ENCODE results near the gene RTKN2. TPM values are rescaled to one million over a fixed set of nuclear protein-coding genes. Genes with fewer than 3 reads are reported as not detected.

RTKN2 gene
- polyA plus RNA-seq, 1 experiment, result 1.4 TPM

- CTCF ChIA-PET, result interaction anchor here (0.6 to 4.9 kb wide), 7 partner anchors 13 to 903 kb away, joined by 3 to 21 read pairs (median 3); no protein-coding TSS in a partner anchor
These were observed 7.0 kb downstream of the RTKN2 start for GRCh38 chr10:62261666-62262065.

GRCh38 chr10:62259998-62260397 is 8.6 kb downstream of the RTKN2 start:
- DNase-seq (ENCODE audit: low read depth, low spot score), result no peak
- Histone ChIP-seq H3K9me3 (ENCODE audit: control insufficient read depth, insufficient read depth, low read length) (no peaks in the 10 kb centered on the region), H3K27ac (ENCODE audit: low read depth, low read length) (no peak overlapping the region), H3K4me3 (ENCODE audit: low read depth, low read length) (no peak overlapping the region), H3K27me3 (ENCODE audit: control insufficient read depth, insufficient read depth, low read length) (no peaks in the 10 kb centered on the region)
- CTCF ChIA-PET, result no interaction called here
- no peak for TF ChIP-seq CTCF (IDR thresholded peaks at IDR 0.05; ENCODE audit: low read depth, low read length)
- POLR2A ChIA-PET, result no interaction called here

More at GRCh38 chr10:62261666-62262065, 7.0 kb downstream of the RTKN2 start:
- no peak for TF ChIP-seq CTCF (IDR thresholded peaks at IDR 0.05; ENCODE audit: low read depth, low read length)
- no peak for DNase-seq (ENCODE audit: low read depth, low spot score)
- Histone ChIP-seq H3K27me3 (ENCODE audit: control insufficient read depth, insufficient read depth, low read length) (no peaks in the 10 kb centered on the region), H3K4me3 (ENCODE audit: low read depth, low read length) (no peak overlapping the region), H3K27ac (ENCODE audit: low read depth, low read length) (no peak overlapping the region), H3K9me3 (ENCODE audit: control insufficient read depth, insufficient read depth, low read length) (no peaks in the 10 kb centered on the region)
- POLR2A ChIA-PET, result no interaction called here

- no peaks in the 10 kb centered on the region for H3K9me3 ChIP-seq (ENCODE audit: control insufficient read depth, insufficient read depth, low read length)
- POLR2A ChIA-PET, result no interaction called here
- no peak overlapping the region for H3K27ac ChIP-seq (ENCODE audit: low read depth, low read length)
- CTCF ChIA-PET, result no interaction called here
- no peak overlapping the region for H3K4me3 ChIP-seq (ENCODE audit: low read depth, low read length)
- no peak for TF ChIP-seq CTCF (IDR thresholded peaks at IDR 0.05; ENCODE audit: low read depth, low read length)
- H3K27me3 ChIP-seq (ENCODE audit: control insufficient read depth, insufficient read depth, low read length), result no peaks in the 10 kb centered on the region
- DNase-seq (ENCODE audit: low read depth, low spot score), result no peak
These were observed 9.2 kb downstream of the RTKN2 start for GRCh38 chr10:62259456-62259855.

GRCh38 chr10:62258926-62259325 is 9.7 kb downstream of the RTKN2 start:
- ChIA-PET CTCF (no interaction called here), POLR2A (no interaction called here)
- no peak for DNase-seq (ENCODE audit: low read depth, low spot score)
- Histone ChIP-seq H3K4me3 (ENCODE audit: low read depth, low read length) (no peak overlapping the region), H3K27me3 (ENCODE audit: control insufficient read depth, insufficient read depth, low read length) (no peaks in the 10 kb centered on the region), H3K27ac (ENCODE audit: low read depth, low read length) (no peak overlapping the region), H3K9me3 (ENCODE audit: control insufficient read depth, insufficient read depth, low read length) (no peaks in the 10 kb centered on the region)
- TF ChIP-seq CTCF (IDR thresholded peaks at IDR 0.05; ENCODE audit: low read depth, low read length), result no peak

GRCh38 chr10:62253704-62254103 is 14.9 kb downstream of the RTKN2 start:
- Histone ChIP-seq H3K9me3 (ENCODE audit: control insufficient read depth, insufficient read depth, low read length) (no peaks in the 10 kb centered on the region), H3K4me3 (ENCODE audit: low read depth, low read length) (no peak overlapping the region), H3K27ac (ENCODE audit: low read depth, low read length) (no peak overlapping the region), H3K27me3 (ENCODE audit: control insufficient read depth, insufficient read depth, low read length) (no peaks in the 10 kb centered on the region)
- TF ChIP-seq CTCF (IDR thresholded peaks at IDR 0.05; ENCODE audit: low read depth, low read length), result no peak
- POLR2A ChIA-PET, result no interaction called here
- CTCF ChIA-PET, result interaction anchor here (0.8 kb wide), 1 partner anchor 9 kb away, joined by 3 read pairs; no protein-coding TSS in a partner anchor
- no peak for DNase-seq (ENCODE audit: low read depth, low spot score)

Data from AG04450 (cell line).